ENCODE measurements around the gene SLC22A3.

DNA sequence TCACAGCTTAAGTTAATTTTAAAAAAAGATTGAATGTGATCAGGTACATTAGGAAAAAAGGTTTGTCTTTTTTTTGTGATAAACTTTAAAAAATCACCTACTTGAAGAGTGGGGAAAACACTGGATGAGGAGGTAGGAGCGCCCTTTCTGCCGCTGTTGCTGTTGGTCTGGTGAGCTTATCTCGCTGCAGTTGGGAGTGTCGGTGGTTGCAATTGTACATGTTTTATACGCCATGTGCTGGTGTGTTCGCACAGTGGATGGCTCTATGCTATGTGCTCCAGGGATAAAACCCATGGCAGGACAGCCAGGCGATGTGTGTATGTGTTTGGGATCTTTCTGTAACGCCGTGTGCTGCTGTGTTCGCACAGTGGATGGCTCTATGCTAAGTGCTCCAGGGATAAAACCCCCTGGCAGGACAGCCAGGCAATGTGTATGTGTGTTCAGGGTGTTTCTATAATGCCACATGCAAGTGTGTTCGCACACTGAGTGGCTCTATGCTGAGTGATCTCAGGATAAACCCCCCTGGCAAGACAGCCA lies 1.7 kb downstream of the SLC22A3 start:
- TF ChIP-seq YY1 (IDR thresholded peaks at IDR 0.05; ENCODE audit: insufficient read depth, insufficient read length) (no peak), ZNF274 (IDR thresholded peaks at IDR 0.05; ENCODE audit: low read depth, low read length) (no peak)
